Measurements from ENCODE around the gene RAB15. TPM values are rescaled to one million over a fixed set of nuclear protein-coding genes. Genes with fewer than 3 reads are reported as not detected.

Gene RAB15
- total and polyA plus RNA-seq, 7 donors, result 3.1 to 61.9 (median 18.0) TPM

- Histone ChIP-seq H3K9me3 (no peaks in the 10 kb centered on the region), H3K27me3 (ENCODE audit: insufficient read depth in 3 of 3, low read length in 2 of 3) (no peaks in the 10 kb centered on the region), H3K4me3 (no peak overlapping the region), H3K4me1 (peaks cover 3% of the 10 kb centered on the region), H3K27ac (peak overlapping the region; percentile 67), H3K36me3 (ENCODE audit: insufficient read depth in 1 of 2, low read depth in 1 of 2) (no peaks in the 10 kb centered on the region)
- 62 to 88% (median 75%) methylated on average over 4 to 5 of the region's 5 CpGs for WGBS, 3 donors
- intact Hi-C loops (cut with DNase I), result loop anchor here (5.0 to 10.0 kb wide), 3 partner anchors 47 to 157 kb away; no protein-coding TSS in a partner anchor
- ATAC-seq (peak; percentile 66 to 90 (median 82)), DNase-seq (no peak)
- TF ChIP-seq CTCF (IDR thresholded peaks at IDR 0.05), result no peak
Measured at GRCh38 chr14:64979336-64980074, 7.4 kb upstream of the RAB15 start.

DNA sequence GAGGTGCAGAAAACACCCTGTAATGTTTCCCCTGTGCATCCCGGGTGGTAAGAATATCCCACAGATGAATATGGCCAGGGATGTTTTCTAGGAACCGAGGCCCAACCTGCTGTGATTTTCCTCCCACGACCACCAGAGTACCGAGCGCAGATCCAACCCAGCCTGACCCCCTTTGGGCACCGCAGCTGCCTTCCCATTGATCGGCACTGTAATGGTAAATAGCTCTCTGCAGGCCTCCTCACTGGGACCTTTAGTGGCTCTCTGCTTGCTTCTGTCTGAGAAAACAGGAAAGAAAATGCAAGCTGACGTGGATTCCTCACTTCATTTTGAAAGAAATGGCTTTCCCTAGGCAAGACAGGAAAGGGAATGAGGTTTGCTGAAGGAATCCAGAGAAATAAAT is 2.4 kb upstream of the RAB15 start:
- Histone ChIP-seq H3K4me1 (peaks cover 23% of the 10 kb centered on the region), H3K27me3 (ENCODE audit: insufficient read depth in 3 of 3, low read length in 2 of 3) (no peaks in the 10 kb centered on the region), H3K9me3 (no peaks in the 10 kb centered on the region), H3K4me3 (no peak overlapping the region), H3K27ac (no peak overlapping the region), H3K36me3 (ENCODE audit: insufficient read depth in 1 of 2, low read depth in 1 of 2) (no peaks in the 10 kb centered on the region)
- 58 to 71% (median 65%) methylated on average over 8 of the region's 8 CpGs for WGBS, 3 donors
- TF ChIP-seq CTCF (IDR thresholded peaks at IDR 0.05), result no peak
- DNase-seq, result no peak
- intact Hi-C loops (cut with DNase I), result no loop called here
- no peak for ATAC-seq

DNA sequence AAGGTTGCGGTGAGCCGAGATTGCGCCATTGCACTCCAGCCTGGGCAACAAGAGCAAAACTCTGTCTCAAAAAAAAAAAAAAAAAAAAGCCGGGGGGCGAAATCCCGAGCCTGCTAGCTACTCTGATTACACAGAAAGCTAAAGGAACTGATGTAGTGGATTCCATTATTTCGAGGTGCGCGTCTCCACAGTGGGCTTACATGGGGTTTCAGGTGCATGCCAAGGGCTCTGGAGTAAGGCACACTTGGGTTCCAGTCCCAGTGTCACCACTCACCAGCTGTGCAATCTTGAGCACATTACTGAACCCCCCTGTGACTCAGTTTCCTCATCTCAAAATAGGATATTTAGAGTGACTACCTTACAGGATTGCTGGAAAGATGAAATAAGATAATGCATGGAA is 1.7 kb upstream of the RAB15 start:
- no peaks in the 10 kb centered on the region for H3K27me3 ChIP-seq (ENCODE audit: insufficient read depth in 3 of 3, low read length in 2 of 3)
- TF ChIP-seq CTCF (IDR thresholded peaks at IDR 0.05), result no peak
- intact Hi-C loops (cut with DNase I), result no loop called here
- H3K4me1 ChIP-seq, result peaks cover 25% of the 10 kb centered on the region
- no peak for DNase-seq
- no peak overlapping the region for H3K4me3 ChIP-seq
- 94 to 96% (median 94%) methylated on average over 8 to 9 of the region's 9 CpGs for WGBS, 3 donors
- no peak for ATAC-seq
- H3K9me3 ChIP-seq, result no peaks in the 10 kb centered on the region
- H3K36me3 ChIP-seq (ENCODE audit: insufficient read depth in 1 of 2, low read depth in 1 of 2), result no peaks in the 10 kb centered on the region
- no peak overlapping the region for H3K27ac ChIP-seq

GRCh38 chr14:64973026-64973442 is 898 bp upstream of the RAB15 start:
- TF ChIP-seq CTCF (IDR thresholded peaks at IDR 0.05), result no peak
- WGBS, 3 donors, result 28 to 67% (median 37%) methylated on average over 8 of the region's 8 CpGs
- H3K27me3 ChIP-seq (ENCODE audit: insufficient read depth in 3 of 3, low read length in 2 of 3), result no peaks in the 10 kb centered on the region
- intact Hi-C loops (cut with DNase I), result no loop called here
- ATAC-seq (peak in 2 of 4 donors; percentile 20 to 36), DNase-seq (no peak)
- no peaks in the 10 kb centered on the region for H3K36me3 ChIP-seq (ENCODE audit: insufficient read depth in 1 of 2, low read depth in 1 of 2)
- H3K27ac ChIP-seq, result peak overlapping the region; percentile 67
- no peaks in the 10 kb centered on the region for H3K9me3 ChIP-seq
- peaks cover 29% of the 10 kb centered on the region for H3K4me1 ChIP-seq
- H3K4me3 ChIP-seq, result peak overlapping the region; percentile 84
